WTC11 (cell line): ENCODE data around the gene C2CD2. TPM values are rescaled to one million over a fixed set of nuclear protein-coding genes. Genes with fewer than 3 reads are reported as not detected.

Experiments used
- ATAC-seq: fragments of 200-7000 bp; cut with Tn5 transposase; 2 replicates; pipeline ENCODE4 v1.10.0; 2021; ENCODE audit warnings: mild to moderate bottlenecking, moderate library complexity
- CTCF ChIA-PET: fragments of 300-600 bp; sonication (Branson Sonifier 250); formaldehyde crosslinking; loops from one replicate; lab custom pipeline; 2021; ENCODE audit warnings: antibody characterized with exemption; lab: Charles Lee
- POLR2A ChIA-PET: fragments of 350-600 bp; sonication (Branson Sonifier 250); formaldehyde crosslinking; loops from one replicate; lab custom pipeline; 2021; ENCODE audit warnings: antibody characterized with exemption; lab: Charles Lee
- DNase-seq: peaks from one replicate; pipeline ENCODE4 v3.0.0; 2021; ENCODE audit warnings: low spot score
- H3K27ac Mint-ChIP-seq: 2 replicates; pipeline ENCODE4 v1.8.0; 2021; ENCODE audit warnings: mixed read lengths
- H3K27me3 Mint-ChIP-seq: 2 replicates; pipeline ENCODE4 v1.8.0; 2021; ENCODE audit warnings: low read depth, mild to moderate bottlenecking, moderate library complexity, mixed read lengths
- H3K36me3 Mint-ChIP-seq: 2 replicates; pipeline ENCODE4 v1.8.0; 2021; ENCODE audit warnings: mixed read lengths
- H3K4me1 Mint-ChIP-seq: 2 replicates; pipeline ENCODE4 v1.8.0; 2022; ENCODE audit warnings: mixed read lengths
- H3K4me3 Mint-ChIP-seq: 2 replicates; pipeline ENCODE4 v1.8.0; 2021; ENCODE audit warnings: mild to moderate bottlenecking, moderate library complexity, mixed read lengths
- H3K9me3 Mint-ChIP-seq: 2 replicates; pipeline ENCODE4 v1.8.0; 2021; ENCODE audit warnings: mixed read lengths
- AR ChIP-seq: fragments of 250-450 bp; sonication (Bioruptor Pico); IDR thresholded peaks from 2 replicates; pipeline ENCODE4 v1.9.0; 2021; ENCODE audit warnings: mild to moderate bottlenecking
- CDX4 ChIP-seq: fragments of 250-450 bp; sonication (Bioruptor Pico); IDR thresholded peaks from 2 replicates; pipeline ENCODE4 v1.9.0; 2021; ENCODE audit warnings: moderate library complexity, mild to moderate bottlenecking, inconsistent platforms, borderline replicate concordance
- ESRRA ChIP-seq: sonication (generic); formaldehyde crosslinking; IDR thresholded peaks from 2 replicates; pipeline ENCODE4 v1.8.1; 2022; ENCODE audit warnings: mild to moderate bottlenecking, missing genetic modification reagents, borderline replicate concordance
- ETV6 ChIP-seq: sonication (generic); formaldehyde crosslinking; IDR thresholded peaks from 2 replicates; pipeline ENCODE4 v1.8.1; 2022; ENCODE audit warnings: mild to moderate bottlenecking, missing genetic modification reagents
- IRF1 ChIP-seq: sonication (generic); formaldehyde crosslinking; IDR thresholded peaks from 2 replicates; pipeline ENCODE4 v1.8.0; 2023; ENCODE audit warnings: missing genetic modification reagents
- JUN ChIP-seq: sonication (generic); formaldehyde crosslinking; IDR thresholded peaks from 2 replicates; pipeline ENCODE4 v1.8.0; 2023; ENCODE audit warnings: mild to moderate bottlenecking, missing genetic modification reagents
- MLX ChIP-seq: sonication (generic); formaldehyde crosslinking; IDR thresholded peaks from 2 replicates; pipeline ENCODE4 v1.8.1; 2023; ENCODE audit warnings: mild to moderate bottlenecking, missing genetic modification reagents, moderate library complexity
- MXD4 ChIP-seq: fragments of 250-450 bp; sonication (Bioruptor Pico); IDR thresholded peaks from 2 replicates; pipeline ENCODE4 v1.8.0; 2021; ENCODE audit warnings: mild to moderate bottlenecking, moderate library complexity, borderline replicate concordance
- NFE2L1 ChIP-seq: sonication (generic); formaldehyde crosslinking; IDR thresholded peaks from 2 replicates; pipeline ENCODE4 v1.8.1; 2023; ENCODE audit warnings: missing genetic modification reagents
- NR1H2 ChIP-seq: sonication (generic); formaldehyde crosslinking; IDR thresholded peaks from 2 replicates; pipeline ENCODE4 v1.9.0; 2021; ENCODE audit warnings: mild to moderate bottlenecking, moderate library complexity, missing genetic modification reagents
- PRDM15 ChIP-seq: sonication (generic); formaldehyde crosslinking; IDR thresholded peaks from 2 replicates; pipeline ENCODE4 v1.8.0; 2022; ENCODE audit warnings: missing genetic modification reagents
- TCF7 ChIP-seq: sonication (generic); formaldehyde crosslinking; IDR thresholded peaks from 2 replicates; pipeline ENCODE4 v1.8.0; 2022; ENCODE audit warnings: mild to moderate bottlenecking, low read depth, missing genetic modification reagents, moderate library complexity
- ZNF219 ChIP-seq: sonication (generic); formaldehyde crosslinking; IDR thresholded peaks from 2 replicates; pipeline ENCODE4 v1.8.0; 2023; ENCODE audit warnings: missing genetic modification reagents, mild to moderate bottlenecking, borderline replicate concordance
- ZNF532 ChIP-seq: fragments of 250-450 bp; sonication (Bioruptor Pico); IDR thresholded peaks from 2 replicates; pipeline ENCODE4 v1.9.0; 2021; ENCODE audit warnings: mild to moderate bottlenecking, borderline replicate concordance
- total RNA-seq: library from RNA; stranded (reverse); gene quantifications from 3 replicates; pipeline ENCODE4 v1.2.3, GENCODE V29; 2021

The C2CD2 gene
- total RNA-seq, 1 experiment from 2014 or later: 11.2 TPM

- no peak for TF ChIP-seq AR
Observed at GRCh38 chr21:41894511-41894910, 59.3 kb downstream of the C2CD2 start (continued).

- peaks cover 28% of the 10 kb centered on the region for H3K4me1 Mint-ChIP-seq
- H3K27ac Mint-ChIP-seq: no peak overlapping the region
- TF ChIP-seq CDX4 (CRISPR knock-in tag) (no peak), ZNF532 (CRISPR knock-in tag) (no peak), PRDM15 (no peak), TCF7 (no peak), NFE2L1 (CRISPR knock-in tag) (no peak), NR1H2 (CRISPR knock-in tag) (no peak), MXD4 (no peak), ZNF219 (CRISPR knock-in tag) (no peak), MLX (no peak), ESRRA (CRISPR knock-in tag) (no peak), ETV6 (CRISPR knock-in tag) (no peak), JUN (CRISPR knock-in tag) (no peak), IRF1 (CRISPR knock-in tag) (no peak)
- TF ChIP-seq, all 79 proteins: peak for 0
- Mint-ChIP-seq H3K4me3 (no peak overlapping the region), H3K27me3 (no peaks in the 10 kb centered on the region), H3K9me3 (no peaks in the 10 kb centered on the region), H3K36me3 (0 out of 2 replicates have a peak, but pooled peaks cover 4% of the 10 kb centered on the region)
- CTCF ChIA-PET: interaction anchor here (0.7 kb wide), 1 partner anchor 139 kb away, joined by 3 read pairs; no protein-coding TSS in a partner anchor
- ATAC-seq (no peak), DNase-seq (no peak)
- POLR2A ChIA-PET: no interaction called here
Observed at GRCh38 chr21:41892726-41893125, 61.1 kb downstream of the C2CD2 start.
